Neural progenitor cell (in vitro differentiated cells): Measurements from ENCODE around the gene SFRP4. TPM values are rescaled to one million over a fixed set of nuclear protein-coding genes. Genes with fewer than 3 reads are reported as not detected.

Experiments
- DNase-seq: peaks from one replicate; pipeline ENCODE4 v3.0.0-alpha.2; 2016; ENCODE audit warnings: low spot score
- H2AFZ ChIP-seq: fragments of 200-600 bp; sonication (generic); replicated peaks from 2 replicates; pipeline ENCODE4 v1.6.1; 2016; ENCODE audit warnings: antibody characterized with exemption
- H3F3A ChIP-seq: fragments of 200-600 bp; sonication (generic); 2 replicates; pipeline ENCODE4 v1.6.1; 2016; ENCODE audit warnings: antibody characterized with exemption, low read depth
- H3K27ac ChIP-seq: fragments of 200-600 bp; sonication (generic); 2 replicates; pipeline ENCODE4 v1.5.1; 2016; ENCODE audit warnings: mild to moderate bottlenecking
- H3K27me3 ChIP-seq: fragments of 200-600 bp; sonication (generic); 2 replicates; pipeline ENCODE4 v1.6.1; 2016; ENCODE audit warnings: mild to moderate bottlenecking, moderate library complexity
- H3K36me3 ChIP-seq: fragments of 200-600 bp; sonication (generic); 2 replicates; pipeline ENCODE4 v1.5.1; 2016
- H3K4me1 ChIP-seq: fragments of 200-600 bp; sonication (generic); 2 replicates; pipeline ENCODE4 v1.6.1; 2016; ENCODE audit warnings: mixed run types
- H3K4me2 ChIP-seq: fragments of 200-600 bp; sonication (generic); 2 replicates; pipeline ENCODE4 v1.6.1; 2016
- H3K4me3 ChIP-seq: fragments of 200-600 bp; sonication (generic); 2 replicates; pipeline ENCODE4 v1.5.1; 2016
- H3K79me2 ChIP-seq: fragments of 200-600 bp; sonication (generic); 2 replicates; pipeline ENCODE4 v1.6.1; 2016; ENCODE audit warnings: low read depth
- H3K9ac ChIP-seq: fragments of 200-600 bp; sonication (generic); 2 replicates; pipeline ENCODE4 v1.6.1; 2016
- H3K9me3 ChIP-seq: fragments of 200-600 bp; sonication (generic); 2 replicates; pipeline ENCODE4 v1.5.1; 2016; ENCODE audit warnings: low read depth
- H4K20me1 ChIP-seq: fragments of 200-600 bp; sonication (generic); 2 replicates; pipeline ENCODE4 v1.6.1; 2016; ENCODE audit warnings: low read depth
- H3K27ac Mint-ChIP-seq: 3 replicates; pipeline ENCODE4 v1.8.0; 2021; ENCODE audit warnings: mixed read lengths
- H3K27me3 Mint-ChIP-seq: 2 replicates; pipeline ENCODE4 v1.8.0; 2022; ENCODE audit warnings: low read depth, mild to moderate bottlenecking, inconsistent platforms, moderate library complexity, mixed read lengths; ENCODE audit not compliant: insufficient read depth
- H3K36me3 Mint-ChIP-seq: 3 replicates; pipeline ENCODE4 v1.8.0; 2021; ENCODE audit warnings: mixed read lengths
- H3K4me1 Mint-ChIP-seq: 3 replicates; pipeline ENCODE4 v1.8.0; 2021; ENCODE audit warnings: mixed read lengths
- H3K4me3 Mint-ChIP-seq: 3 replicates; pipeline ENCODE4 v1.8.0; 2021; ENCODE audit warnings: mild to moderate bottlenecking, moderate library complexity, mixed read lengths
- H3K9me3 Mint-ChIP-seq: 3 replicates; pipeline ENCODE4 v1.8.0; 2020; ENCODE audit warnings: mixed read lengths
- CTCF ChIP-seq: fragments of 200-600 bp; sonication (generic); IDR thresholded peaks from 2 replicates; pipeline ENCODE4 v1.5.1; 2017; ENCODE audit warnings: antibody characterized with exemption, mild to moderate bottlenecking
- EZH2 ChIP-seq: fragments of 200-600 bp; sonication (generic); IDR thresholded peaks from 2 replicates; pipeline ENCODE4 v1.6.1; 2017; ENCODE audit warnings: antibody characterized with exemption, mild to moderate bottlenecking, moderate library complexity
- EZH2phosphoT487 ChIP-seq: fragments of 200-600 bp; sonication (generic); IDR thresholded peaks from 2 replicates; pipeline ENCODE4 v1.6.1; 2017; ENCODE audit warnings: antibody characterized with exemption
- total RNA-seq: library from RNA; depleted of rRNA; stranded (reverse); fragments of >200 nt; gene quantifications from 2 replicates; pipeline ENCODE4 v1.2.3, GENCODE V29; 2015; ENCODE audit warnings: low replicate concordance

The SFRP4 gene
- total RNA-seq, 1 donor from 2014 or later, result not detected

DNA sequence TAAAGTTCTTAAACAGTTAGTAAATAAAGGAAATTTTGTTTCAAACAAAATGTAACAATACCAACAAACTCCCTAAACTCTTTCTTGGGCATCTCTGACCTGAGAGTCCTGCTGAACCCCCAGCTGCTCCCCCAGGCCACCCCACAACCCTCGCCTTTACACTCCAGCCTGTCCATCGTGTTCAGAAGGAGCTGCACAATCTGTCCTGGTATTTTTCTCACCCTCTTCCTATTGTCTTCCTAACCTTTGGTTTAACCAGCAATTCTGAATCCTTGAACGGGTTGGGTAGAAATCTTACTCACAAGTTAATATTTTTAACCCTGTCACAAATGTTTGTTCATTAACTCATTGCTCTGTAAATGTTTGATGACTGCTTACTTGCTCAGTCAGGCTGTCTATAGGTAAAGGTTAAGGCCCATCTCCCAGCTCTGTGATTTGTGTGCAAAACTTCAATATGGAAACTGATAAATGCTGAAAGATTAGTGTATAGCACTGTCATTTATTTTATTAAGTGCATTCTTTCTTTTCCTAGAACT lies 16.8 kb downstream of the SFRP4 start:
- peaks cover 4% of the 10 kb centered on the region for H3K27me3 Mint-ChIP-seq
- no peak overlapping the region for H3K27ac ChIP-seq
- H4K20me1 ChIP-seq, result no peaks in the 10 kb centered on the region
- no peaks in the 10 kb centered on the region for H3K4me1 ChIP-seq
- H3F3A ChIP-seq, result no peaks in the 10 kb centered on the region
- H3K4me3 ChIP-seq, result no peak overlapping the region
- H3K4me2 ChIP-seq, result no peak overlapping the region
- DNase-seq, result no peak
- H3K4me1 Mint-ChIP-seq, result peaks cover 3% of the 10 kb centered on the region
- no peaks in the 10 kb centered on the region for H3K36me3 ChIP-seq
- no peak overlapping the region for H3K4me3 Mint-ChIP-seq
- no peak for TF ChIP-seq EZH2
- TF ChIP-seq CTCF, result no peak
- no peak for TF ChIP-seq EZH2phosphoT487
- no peaks in the 10 kb centered on the region for H3K36me3 Mint-ChIP-seq
- no peak overlapping the region for H2AFZ ChIP-seq
- H3K27ac Mint-ChIP-seq, result no peak overlapping the region
- H3K27me3 ChIP-seq, result no peaks in the 10 kb centered on the region
- H3K79me2 ChIP-seq, result no peaks in the 10 kb centered on the region
- H3K9me3 Mint-ChIP-seq, result peaks cover 2% of the 10 kb centered on the region
- no peak overlapping the region for H3K9ac ChIP-seq
- no peaks in the 10 kb centered on the region for H3K9me3 ChIP-seq

DNA sequence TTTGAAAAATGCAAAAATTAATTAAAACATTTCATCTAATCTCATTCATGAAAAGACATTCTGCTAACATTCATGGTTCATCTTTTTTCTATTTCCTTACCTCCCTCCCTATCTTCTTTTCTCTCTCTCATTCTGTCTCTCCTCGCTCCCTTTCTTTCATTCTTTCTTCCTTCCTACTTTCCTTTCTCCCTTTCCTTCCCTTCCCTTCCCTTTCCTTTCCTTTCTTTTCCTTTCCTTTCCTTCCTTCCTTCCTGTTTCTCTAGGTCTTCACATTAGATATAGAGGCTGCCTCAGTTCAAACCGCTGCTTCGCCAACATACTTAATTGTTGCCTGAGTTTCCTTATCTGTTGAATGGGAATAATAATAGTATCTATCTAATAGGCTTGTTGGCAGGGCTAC lies 21.9 kb downstream of the SFRP4 start:
- Histone ChIP-seq H3K9me3 (no peaks in the 10 kb centered on the region), H3K4me3 (no peak overlapping the region), H3K4me1 (no peaks in the 10 kb centered on the region), H3K4me2 (no peak overlapping the region), H3K27ac (no peak overlapping the region), H3K79me2 (no peaks in the 10 kb centered on the region), H3K36me3 (no peaks in the 10 kb centered on the region), H4K20me1 (no peaks in the 10 kb centered on the region), H3K9ac (no peak overlapping the region), H3K27me3 (no peaks in the 10 kb centered on the region), H3F3A (no peaks in the 10 kb centered on the region), H2AFZ (no peak overlapping the region)
- no peak for DNase-seq
- no peaks in the 10 kb centered on the region for H3K4me1 Mint-ChIP-seq
- peaks cover 2% of the 10 kb centered on the region for H3K27me3 Mint-ChIP-seq
- no peak overlapping the region for H3K4me3 Mint-ChIP-seq
- no peak overlapping the region for H3K27ac Mint-ChIP-seq
- no peaks in the 10 kb centered on the region for H3K36me3 Mint-ChIP-seq
- TF ChIP-seq CTCF, result no peak
- no peak for TF ChIP-seq EZH2phosphoT487
- no peak for TF ChIP-seq EZH2
- H3K9me3 Mint-ChIP-seq, result peaks cover 2% of the 10 kb centered on the region

GRCh38 chr7:37893359-37893758 lies 23.3 kb downstream of the SFRP4 start:
- no peak overlapping the region for H3K4me3 ChIP-seq
- H2AFZ ChIP-seq, result no peak overlapping the region
- Mint-ChIP-seq H3K4me3 (no peak overlapping the region), H3K4me1 (no peaks in the 10 kb centered on the region), H3K9me3 (peaks cover 2% of the 10 kb centered on the region), H3K27me3 (peaks cover 2% of the 10 kb centered on the region), H3K27ac (no peak overlapping the region), H3K36me3 (no peaks in the 10 kb centered on the region)
- no peak overlapping the region for H3K4me2 ChIP-seq
- H3K27ac ChIP-seq, result no peak overlapping the region
- H3K27me3 ChIP-seq, result no peaks in the 10 kb centered on the region
- no peaks in the 10 kb centered on the region for H3K79me2 ChIP-seq
- no peaks in the 10 kb centered on the region for H3K4me1 ChIP-seq
- H3K36me3 ChIP-seq, result no peaks in the 10 kb centered on the region
- H4K20me1 ChIP-seq, result no peaks in the 10 kb centered on the region
- TF ChIP-seq EZH2phosphoT487 (no peak), EZH2 (no peak), CTCF (no peak)
- no peak overlapping the region for H3K9ac ChIP-seq
- DNase-seq, result no peak
- no peaks in the 10 kb centered on the region for H3K9me3 ChIP-seq
- H3F3A ChIP-seq, result no peaks in the 10 kb centered on the region
